Ovary (tissue), 3 donors: ENCODE results near the gene SERPINA9.

Experiments used
- CTCF ChIP-seq, 3 donors: fragments of 450-650 bp in 2 of 3; fragments of 200-600 bp in 1 of 3; IDR thresholded peaks; one replicate each; pipeline versions ENCODE4 v1.5.1 to v1.8.0; 2016 to 2022; ENCODE audit warnings: antibody characterized with exemption in 3 of 3, mild to moderate bottlenecking in 1 of 3
- EP300 ChIP-seq: sonication (generic); formaldehyde crosslinking; IDR thresholded peaks from one replicate; pipeline ENCODE4 v1.6.1; 2017; ENCODE audit warnings: antibody characterized with exemption
- POLR2A ChIP-seq: fragments of 450-650 bp; IDR thresholded peaks from one replicate; pipeline ENCODE4 v1.6.1; 2017; ENCODE audit warnings: antibody characterized with exemption, mild to moderate bottlenecking, moderate library complexity
- donor health status: DM: no; HTN: no; CAD: no.

DNA sequence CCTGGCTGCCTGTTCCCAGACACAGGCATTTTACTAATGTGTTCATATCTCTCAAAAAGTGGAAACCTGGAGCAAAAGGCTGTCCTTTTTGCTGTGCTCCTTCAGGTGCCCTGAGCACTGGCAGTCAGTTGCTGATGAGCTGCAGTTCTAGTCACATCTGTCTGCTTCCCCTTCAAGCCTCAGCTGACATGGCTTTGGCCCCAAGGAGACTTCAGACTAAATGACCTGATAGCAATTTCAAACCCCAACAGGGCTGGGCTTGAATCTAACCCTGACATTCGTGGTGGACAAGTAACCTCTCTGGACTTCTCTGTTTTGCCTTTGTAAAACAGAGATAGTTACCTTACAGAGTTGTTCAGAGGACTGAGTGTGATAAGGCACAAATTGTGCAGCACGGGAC, 5.7 kb downstream of the SERPINA9 start:
- TF ChIP-seq POLR2A (no peak), CTCF (IDR thresholded peaks at IDR 0.05) (no peak), EP300 (no peak)
